MG63 (cell line): ENCODE results near the gene UGT1A7. TPM values are rescaled to one million over a fixed set of nuclear protein-coding genes. Genes with fewer than 3 reads are reported as not detected.
A peak's percentile ranks its signal among the peaks of the same experiment; 100 is the strongest.

ENCODE experiments used
- DNase-seq: peaks from one replicate; pipeline ENCODE4 v3.0.0-alpha.2; 2020
- H3K27me3 ChIP-seq: fragments of 250-450 bp; sonication (Bioruptor Pico); 2 replicates; pipeline ENCODE4 v1.5.1; 2020; ENCODE audit warnings: mild to moderate bottlenecking, moderate library complexity
- H3K36me3 ChIP-seq: fragments of 250-450 bp; sonication (Bioruptor Pico); 2 replicates; pipeline ENCODE4 v1.5.1; 2020; ENCODE audit warnings: mild to moderate bottlenecking, moderate library complexity
- H3K4me3 ChIP-seq: fragments of 250-450 bp; sonication (Bioruptor Pico); 2 replicates; pipeline ENCODE4 v1.5.1; 2020; ENCODE audit warnings: mild to moderate bottlenecking, moderate library complexity
- H3K9me3 ChIP-seq: fragments of 250-450 bp; sonication (Bioruptor Pico); 2 replicates; pipeline ENCODE4 v1.5.1; 2020; ENCODE audit warnings: mild to moderate bottlenecking, moderate library complexity
- total RNA-seq: library from RNA; depleted of rRNA; stranded (reverse); fragments of >200 nt; shearing (Covaris generic); gene quantifications from 2 replicates; pipeline ENCODE4 v1.2.3, GENCODE V29; 2014; ENCODE audit warnings: low replicate concordance

Gene UGT1A7
- total RNA-seq, 1 experiment from 2014 or later, result 0.10 TPM

GRCh38 chr2:233764761-233765160 lies 83.1 kb downstream of the UGT1A7 start:
- H3K27me3 ChIP-seq, result no peaks in the 10 kb centered on the region
- no peaks in the 10 kb centered on the region for H3K36me3 ChIP-seq
- H3K9me3 ChIP-seq, result no peaks in the 10 kb centered on the region
- H3K4me3 ChIP-seq, result no peak overlapping the region
- DNase-seq, result peak; percentile 25

DNA sequence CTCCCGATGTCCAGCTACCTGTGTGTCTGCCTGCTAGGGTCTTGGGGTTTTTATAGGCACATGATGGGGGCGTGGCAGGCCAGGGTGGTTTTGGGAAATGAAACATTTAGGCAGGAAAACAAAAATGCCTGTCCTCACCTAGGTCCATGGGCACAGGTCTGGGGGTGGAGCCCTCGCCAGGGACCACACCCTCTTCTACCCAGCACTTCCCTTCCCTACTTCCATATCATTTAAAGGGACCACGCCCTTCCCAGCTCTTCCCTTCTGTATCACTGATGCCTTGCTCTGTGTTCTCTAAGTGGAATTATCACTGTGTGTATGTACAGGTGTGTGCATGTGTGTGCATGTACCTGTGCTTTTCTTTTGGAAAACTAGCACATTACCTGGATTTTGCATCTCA lies 84.7 kb downstream of the UGT1A7 start:
- Histone ChIP-seq H3K27me3 (no peaks in the 10 kb centered on the region), H3K36me3 (no peaks in the 10 kb centered on the region), H3K9me3 (no peaks in the 10 kb centered on the region), H3K4me3 (no peak overlapping the region)
- no peak for DNase-seq

- no peaks in the 10 kb centered on the region for H3K9me3 ChIP-seq
- no peaks in the 10 kb centered on the region for H3K27me3 ChIP-seq
- DNase-seq, result no peak
- no peak overlapping the region for H3K4me3 ChIP-seq
- no peaks in the 10 kb centered on the region for H3K36me3 ChIP-seq
Observed at GRCh38 chr2:233768076-233768475, 86.4 kb downstream of the UGT1A7 start.

DNA sequence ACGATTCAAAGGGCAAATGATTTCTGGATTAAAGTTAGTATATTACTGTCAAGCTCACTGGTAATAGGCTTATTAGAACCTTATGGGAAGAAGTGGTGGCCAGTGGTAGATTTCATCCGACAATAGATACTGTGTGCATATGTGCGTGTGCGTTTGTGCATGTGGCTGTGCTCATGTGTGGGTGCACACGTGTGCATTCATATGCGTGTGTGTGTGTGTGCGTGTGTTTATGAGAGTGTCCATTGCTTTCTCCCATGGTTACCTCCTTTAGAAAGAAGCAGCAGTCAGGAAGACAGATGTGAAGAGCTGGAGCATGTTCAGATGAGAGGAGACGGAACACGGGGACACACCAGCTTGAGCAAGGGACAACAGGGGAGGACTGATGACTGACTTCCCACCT lies 87.6 kb downstream of the UGT1A7 start:
- H3K4me3 ChIP-seq, result no peak overlapping the region
- no peaks in the 10 kb centered on the region for H3K9me3 ChIP-seq
- no peaks in the 10 kb centered on the region for H3K27me3 ChIP-seq
- no peak for DNase-seq
- no peaks in the 10 kb centered on the region for H3K36me3 ChIP-seq

DNA sequence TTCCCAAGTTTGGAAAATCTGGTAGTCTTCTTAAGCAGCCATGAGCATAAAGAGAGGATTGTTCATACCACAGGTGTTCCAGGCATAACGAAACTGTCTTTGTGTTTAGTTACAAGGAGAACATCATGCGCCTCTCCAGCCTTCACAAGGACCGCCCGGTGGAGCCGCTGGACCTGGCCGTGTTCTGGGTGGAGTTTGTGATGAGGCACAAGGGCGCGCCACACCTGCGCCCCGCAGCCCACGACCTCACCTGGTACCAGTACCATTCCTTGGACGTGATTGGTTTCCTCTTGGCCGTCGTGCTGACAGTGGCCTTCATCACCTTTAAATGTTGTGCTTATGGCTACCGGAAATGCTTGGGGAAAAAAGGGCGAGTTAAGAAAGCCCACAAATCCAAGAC lies 90.5 kb downstream of the UGT1A7 start:
- Histone ChIP-seq H3K36me3 (no peaks in the 10 kb centered on the region), H3K4me3 (no peak overlapping the region), H3K27me3 (no peaks in the 10 kb centered on the region), H3K9me3 (peaks cover 3% of the 10 kb centered on the region; the same call in 1 of the 2 replicates)
- no peak for DNase-seq

DNA sequence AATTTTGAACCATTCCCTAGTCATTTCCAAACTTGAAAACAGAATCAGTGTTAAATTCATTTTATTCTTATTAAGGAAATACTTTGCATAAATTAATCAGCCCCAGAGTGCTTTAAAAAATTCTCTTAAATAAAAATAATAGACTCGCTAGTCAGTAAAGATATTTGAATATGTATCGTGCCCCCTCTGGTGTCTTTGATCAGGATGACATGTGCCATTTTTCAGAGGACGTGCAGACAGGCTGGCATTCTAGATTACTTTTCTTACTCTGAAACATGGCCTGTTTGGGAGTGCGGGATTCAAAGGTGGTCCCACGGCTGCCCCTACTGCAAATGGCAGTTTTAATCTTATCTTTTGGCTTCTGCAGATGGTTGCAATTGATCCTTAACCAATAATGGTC lies 90.9 kb downstream of the UGT1A7 start:
- DNase-seq, result no peak
- H3K27me3 ChIP-seq, result no peaks in the 10 kb centered on the region
- H3K9me3 ChIP-seq, result peaks cover 3% of the 10 kb centered on the region; the same call in 1 of the 2 replicates
- H3K4me3 ChIP-seq, result no peak overlapping the region
- H3K36me3 ChIP-seq, result no peaks in the 10 kb centered on the region

GRCh38 chr2:233773854-233774253 lies 92.2 kb downstream of the UGT1A7 start:
- DNase-seq, result no peak
- Histone ChIP-seq H3K36me3 (no peaks in the 10 kb centered on the region), H3K4me3 (no peak overlapping the region), H3K9me3 (peaks cover 3% of the 10 kb centered on the region; the same call in 1 of the 2 replicates), H3K27me3 (no peaks in the 10 kb centered on the region)

DNA sequence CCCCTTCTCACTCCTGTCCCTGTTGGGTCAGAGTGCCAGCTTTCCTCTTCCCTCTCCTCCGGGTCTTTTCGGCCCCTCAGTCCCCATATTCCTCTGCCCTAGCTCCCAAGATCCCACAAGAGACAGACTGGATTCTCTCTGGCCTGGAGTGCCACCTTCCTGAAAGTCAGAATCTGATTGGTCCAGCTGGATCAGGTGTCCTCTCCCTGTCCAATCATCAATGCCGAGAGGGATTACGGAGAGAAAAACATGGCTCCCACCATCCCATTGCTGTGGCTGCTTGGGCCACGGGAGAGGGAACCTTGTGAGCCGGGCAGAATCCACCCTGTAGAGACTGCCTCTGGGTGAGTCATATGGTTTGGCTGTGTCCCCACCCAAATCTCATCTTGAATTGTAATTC lies 93.7 kb downstream of the UGT1A7 start:
- no peak for DNase-seq
- Histone ChIP-seq H3K9me3 (peaks cover 3% of the 10 kb centered on the region; the same call in 1 of the 2 replicates), H3K4me3 (no peak overlapping the region), H3K27me3 (no peaks in the 10 kb centered on the region), H3K36me3 (no peaks in the 10 kb centered on the region)

DNA sequence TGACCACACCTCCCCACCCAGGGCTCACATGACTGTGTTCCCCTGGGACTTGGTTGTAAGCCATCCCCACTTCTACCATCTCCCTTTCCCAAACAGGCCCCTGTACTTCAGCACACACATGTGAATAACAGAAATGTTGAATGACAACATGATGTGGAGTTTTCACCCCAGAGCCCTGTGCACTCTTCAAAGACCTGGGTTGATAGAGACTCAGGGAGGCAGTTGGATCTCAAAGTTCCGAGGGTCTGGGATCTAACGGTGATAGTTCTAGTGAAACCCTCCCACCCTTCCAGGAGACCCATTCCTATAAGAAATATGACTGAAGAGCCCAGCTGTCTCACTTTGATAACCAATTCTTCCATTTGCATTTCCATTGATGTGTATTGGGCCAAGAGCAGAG lies 96.3 kb downstream of the UGT1A7 start, which contains the start of gene MROH2A:
Gene MROH2A (plus strand): TSS at position 301 of the 400 bp plus-strand sequence. CDS start 1,029 bp downstream, outside the sequence.
- Histone ChIP-seq H3K27me3 (no peaks in the 10 kb centered on the region), H3K36me3 (no peaks in the 10 kb centered on the region), H3K9me3 (peaks cover 5% of the 10 kb centered on the region; the same call in 1 of the 2 replicates), H3K4me3 (no peak within 1 kb of the TSS)
- no peak for DNase-seq

DNA sequence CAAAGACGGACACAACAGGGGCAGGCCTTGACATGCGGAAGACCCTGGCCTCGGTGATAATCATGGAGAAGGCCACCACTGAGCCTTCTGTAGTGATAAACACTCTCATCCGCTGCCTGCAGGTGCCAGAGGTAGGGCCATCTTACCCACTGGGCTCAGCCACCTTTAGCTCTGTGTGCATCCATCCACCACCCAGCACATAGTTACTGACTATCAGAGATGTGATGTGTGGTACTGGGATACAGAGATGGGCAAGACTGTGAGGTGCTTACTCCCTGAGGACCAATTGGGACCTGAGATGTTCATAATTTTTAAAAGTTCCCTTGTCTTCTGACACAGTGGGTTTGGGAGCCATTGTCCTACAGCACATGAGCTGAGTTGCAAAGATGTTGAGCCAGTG lies 98.0 kb downstream of the UGT1A7 start:
- H3K9me3 ChIP-seq, result peaks cover 5% of the 10 kb centered on the region; the same call in 1 of the 2 replicates
- H3K4me3 ChIP-seq, result no peak overlapping the region
- H3K36me3 ChIP-seq, result no peaks in the 10 kb centered on the region
- no peaks in the 10 kb centered on the region for H3K27me3 ChIP-seq
- no peak for DNase-seq

DNA sequence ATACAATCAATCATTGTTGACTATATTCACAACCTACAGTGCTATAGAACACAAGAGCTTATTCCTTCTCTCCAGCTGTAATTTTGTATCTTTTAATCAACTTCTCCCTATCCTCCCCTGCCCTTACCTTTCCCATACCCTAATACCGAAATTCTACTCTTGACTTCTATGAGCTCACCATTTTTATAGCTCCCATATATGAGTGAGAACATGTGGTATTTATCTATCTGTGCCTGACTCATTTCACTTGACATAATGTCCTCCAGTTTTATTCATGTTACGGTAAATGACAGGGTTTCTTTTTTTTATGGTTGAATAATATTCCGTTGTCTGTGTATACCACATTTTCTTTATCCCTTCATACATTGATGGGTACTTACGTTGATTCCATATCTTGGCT lies 99.1 kb downstream of the UGT1A7 start:
- no peaks in the 10 kb centered on the region for H3K27me3 ChIP-seq
- no peak for DNase-seq
- H3K9me3 ChIP-seq, result peaks cover 5% of the 10 kb centered on the region; the same call in 1 of the 2 replicates
- H3K36me3 ChIP-seq, result no peaks in the 10 kb centered on the region
- H3K4me3 ChIP-seq, result no peak overlapping the region

DNA sequence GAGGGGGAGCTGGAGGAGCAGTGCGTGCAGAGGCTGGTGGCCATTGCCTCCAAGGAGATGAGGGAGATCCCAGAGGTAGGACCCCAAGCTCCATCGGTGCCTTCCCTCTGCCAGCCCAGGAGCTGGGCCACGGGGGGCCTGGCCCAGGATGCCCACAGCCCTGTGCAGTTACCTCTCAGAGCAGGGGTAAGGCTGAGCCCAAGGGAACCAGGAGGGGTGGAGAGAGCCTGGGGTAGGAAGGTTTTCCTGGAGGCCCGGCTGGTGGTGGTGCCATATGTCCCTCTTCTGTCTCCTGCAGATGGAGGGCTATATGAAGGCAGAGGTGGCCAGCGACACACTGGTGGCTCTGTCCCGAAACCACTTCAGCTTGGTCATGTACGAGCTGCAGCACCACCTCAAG lies 107.9 kb downstream of the UGT1A7 start:
- H3K36me3 ChIP-seq, result no peaks in the 10 kb centered on the region
- DNase-seq, result no peak
- H3K27me3 ChIP-seq, result no peaks in the 10 kb centered on the region
- H3K9me3 ChIP-seq, result no peaks in the 10 kb centered on the region
- no peak overlapping the region for H3K4me3 ChIP-seq

DNA sequence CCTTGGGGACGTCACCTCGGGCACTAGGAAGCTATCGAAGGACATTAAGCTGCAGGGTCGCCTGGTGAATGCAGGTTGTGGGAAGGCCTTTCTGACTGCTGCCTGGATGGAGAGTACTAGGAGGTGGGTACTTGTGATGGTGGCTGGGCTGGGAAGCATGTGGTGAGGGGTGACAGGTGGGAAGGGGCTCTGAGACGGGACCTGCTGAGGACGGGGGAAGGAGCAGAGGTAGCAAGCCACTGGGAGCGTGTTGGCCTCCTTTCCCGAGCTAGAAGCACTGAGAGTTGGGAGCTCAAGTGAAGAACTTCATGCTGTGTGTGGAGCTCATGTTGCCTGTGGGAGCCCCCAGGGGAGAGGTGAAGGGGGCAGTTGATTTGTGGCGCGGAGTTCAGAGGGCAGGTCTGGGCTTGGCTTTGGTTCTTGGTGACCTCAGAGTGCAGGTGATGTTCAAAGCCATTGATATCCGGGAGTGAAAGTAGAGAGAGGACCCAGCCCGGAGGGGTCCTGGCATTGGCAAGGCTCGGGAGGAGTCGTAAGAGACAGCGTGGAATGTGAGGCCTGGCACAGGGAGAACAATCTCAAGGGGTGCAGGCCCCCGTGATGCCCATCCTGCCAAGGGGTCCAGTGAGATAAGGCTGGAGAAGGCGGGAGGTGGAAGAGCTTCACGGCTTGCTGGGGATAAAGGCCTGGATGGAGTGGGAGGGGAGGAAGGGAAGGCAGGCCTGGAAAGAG lies 109.6 kb downstream of the UGT1A7 start:
- H3K4me3 ChIP-seq, result no peak overlapping the region
- H3K9me3 ChIP-seq, result no peaks in the 10 kb centered on the region
- DNase-seq, result no peak
- H3K27me3 ChIP-seq, result no peaks in the 10 kb centered on the region
- no peaks in the 10 kb centered on the region for H3K36me3 ChIP-seq

DNA sequence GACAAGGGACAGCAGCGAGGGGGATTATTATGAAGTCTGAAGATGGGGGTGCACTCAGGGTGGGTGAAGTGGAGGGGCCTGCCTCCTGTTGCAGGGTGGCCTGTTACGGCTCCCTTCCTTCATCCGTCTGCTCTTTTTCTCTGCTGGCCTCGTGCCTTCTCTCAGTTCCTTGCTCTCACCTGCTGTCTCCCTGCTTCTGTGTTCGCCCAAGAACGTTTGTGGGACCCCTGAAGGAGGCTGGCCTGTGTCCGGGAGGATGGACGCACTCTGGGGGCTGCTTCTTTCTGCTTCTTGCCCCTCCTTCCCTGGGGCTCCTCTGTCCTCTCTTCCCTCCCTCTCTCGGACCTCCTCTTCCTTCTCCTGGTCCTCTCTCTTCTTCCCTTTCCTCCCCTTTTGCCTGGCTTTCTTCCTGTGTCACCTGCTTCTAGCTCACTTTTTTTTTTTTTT lies 110.2 kb downstream of the UGT1A7 start:
- no peaks in the 10 kb centered on the region for H3K9me3 ChIP-seq
- H3K4me3 ChIP-seq, result no peak overlapping the region
- H3K36me3 ChIP-seq, result no peaks in the 10 kb centered on the region
- DNase-seq, result no peak
- H3K27me3 ChIP-seq, result no peaks in the 10 kb centered on the region

- no peaks in the 10 kb centered on the region for H3K36me3 ChIP-seq
- H3K4me3 ChIP-seq, result no peak overlapping the region
- no peak for DNase-seq
- no peaks in the 10 kb centered on the region for H3K9me3 ChIP-seq
- H3K27me3 ChIP-seq, result no peaks in the 10 kb centered on the region
Observed at GRCh38 chr2:233792720-233793119, 111.0 kb downstream of the UGT1A7 start.

GRCh38 chr2:233793465-233794127 lies 111.9 kb downstream of the UGT1A7 start:
- no peaks in the 10 kb centered on the region for H3K27me3 ChIP-seq
- DNase-seq, result no peak
- no peak overlapping the region for H3K4me3 ChIP-seq
- no peaks in the 10 kb centered on the region for H3K9me3 ChIP-seq
- no peaks in the 10 kb centered on the region for H3K36me3 ChIP-seq

DNA sequence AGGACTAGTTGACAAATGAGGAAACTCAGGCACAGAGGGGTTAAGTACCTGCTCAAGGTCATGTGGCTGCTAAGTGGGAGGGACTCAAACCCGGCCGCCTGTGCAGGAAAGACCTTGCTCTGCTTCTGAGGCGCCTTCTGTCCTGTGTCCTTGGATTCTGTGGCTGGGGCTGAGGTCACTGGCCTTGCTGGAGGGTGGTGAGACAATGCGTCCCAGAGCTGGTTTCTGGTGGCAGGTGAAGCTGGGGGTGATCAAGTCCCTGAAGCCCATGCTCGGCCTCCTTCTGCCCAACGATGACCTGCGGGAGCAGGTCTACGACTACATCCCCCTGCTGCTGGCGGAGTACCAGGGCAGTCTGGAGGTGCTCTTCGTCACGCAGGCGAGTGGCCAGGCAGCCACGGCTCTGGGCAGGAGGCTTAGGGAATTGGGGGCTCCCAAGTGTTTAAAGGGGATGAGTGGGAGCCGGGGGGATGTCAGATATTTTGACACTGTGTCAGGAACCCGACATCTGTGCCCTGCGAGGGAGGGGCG lies 112.5 kb downstream of the UGT1A7 start:
- no peaks in the 10 kb centered on the region for H3K9me3 ChIP-seq
- H3K36me3 ChIP-seq, result no peaks in the 10 kb centered on the region
- H3K4me3 ChIP-seq, result no peak overlapping the region
- DNase-seq, result no peak
- H3K27me3 ChIP-seq, result no peaks in the 10 kb centered on the region
